ENCODE measurements around the gene SH3BP5L.

DNA sequence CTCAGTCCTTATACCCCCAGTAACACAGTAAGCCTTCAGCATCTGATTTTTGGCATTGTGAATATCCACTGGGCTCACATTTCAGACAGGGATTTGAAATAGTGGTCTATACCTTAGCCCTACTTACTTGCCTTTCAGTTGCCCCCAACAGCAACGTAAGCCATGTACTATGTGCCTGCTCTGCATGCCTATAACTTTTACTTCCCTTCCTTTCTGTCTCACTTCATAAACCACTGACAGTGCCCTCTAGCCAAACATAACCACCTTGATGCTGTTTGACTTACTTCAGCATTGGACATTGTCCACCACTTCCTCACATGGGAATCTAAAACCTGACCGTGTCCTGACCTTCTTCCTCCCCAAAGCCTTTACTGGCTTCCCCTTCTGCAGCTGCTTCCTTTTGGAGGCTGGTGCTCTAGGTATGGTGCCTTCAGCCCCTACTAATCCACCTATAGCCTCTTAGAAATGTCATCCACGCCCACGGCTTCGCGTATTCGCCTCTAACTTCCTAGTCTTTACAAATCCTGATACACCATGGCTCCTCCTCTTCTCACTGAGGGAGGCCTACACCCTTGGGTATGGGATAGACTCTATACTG lies 8.7 kb upstream of the SH3BP5L start:
- TF ChIP-seq CTCF (IDR thresholded peaks at IDR 0.05) = no peak
- TF ChIP-seq POLR2A (IDR thresholded peaks at IDR 0.05) = no peak
